GM12801 (cell line): ENCODE data around the gene MLIP.

Source experiments
- TF ChIP-seq, protein P1 (sequence below): IDR thresholded peaks from one replicate; pipeline ENCODE4 v1.5.1; 2011; ENCODE audit warnings: control low read depth; ENCODE audit not compliant: insufficient read length; ENCODE audit errors: extremely low read depth

Gene MLIP

DNA sequence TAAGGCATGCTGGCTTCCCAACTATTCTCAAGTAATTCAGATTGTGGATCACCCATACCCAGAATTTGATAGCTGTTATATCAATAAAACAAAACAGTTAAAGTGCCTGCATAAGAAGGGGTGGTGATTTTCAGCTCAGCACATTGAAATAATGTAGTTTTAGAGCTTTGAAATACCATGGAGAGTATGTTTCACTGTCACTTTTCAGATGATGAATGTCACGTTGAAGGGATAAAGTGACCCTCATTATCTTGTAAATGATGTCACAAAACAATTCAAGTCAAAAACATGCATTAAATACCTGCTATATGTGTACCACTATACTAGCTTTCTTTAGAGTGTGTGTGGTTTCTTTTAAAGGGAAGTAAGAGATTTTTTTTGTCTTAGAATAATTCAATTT is 27.6 kb downstream of the MLIP start:
- TF ChIP-seq, protein P1, sequence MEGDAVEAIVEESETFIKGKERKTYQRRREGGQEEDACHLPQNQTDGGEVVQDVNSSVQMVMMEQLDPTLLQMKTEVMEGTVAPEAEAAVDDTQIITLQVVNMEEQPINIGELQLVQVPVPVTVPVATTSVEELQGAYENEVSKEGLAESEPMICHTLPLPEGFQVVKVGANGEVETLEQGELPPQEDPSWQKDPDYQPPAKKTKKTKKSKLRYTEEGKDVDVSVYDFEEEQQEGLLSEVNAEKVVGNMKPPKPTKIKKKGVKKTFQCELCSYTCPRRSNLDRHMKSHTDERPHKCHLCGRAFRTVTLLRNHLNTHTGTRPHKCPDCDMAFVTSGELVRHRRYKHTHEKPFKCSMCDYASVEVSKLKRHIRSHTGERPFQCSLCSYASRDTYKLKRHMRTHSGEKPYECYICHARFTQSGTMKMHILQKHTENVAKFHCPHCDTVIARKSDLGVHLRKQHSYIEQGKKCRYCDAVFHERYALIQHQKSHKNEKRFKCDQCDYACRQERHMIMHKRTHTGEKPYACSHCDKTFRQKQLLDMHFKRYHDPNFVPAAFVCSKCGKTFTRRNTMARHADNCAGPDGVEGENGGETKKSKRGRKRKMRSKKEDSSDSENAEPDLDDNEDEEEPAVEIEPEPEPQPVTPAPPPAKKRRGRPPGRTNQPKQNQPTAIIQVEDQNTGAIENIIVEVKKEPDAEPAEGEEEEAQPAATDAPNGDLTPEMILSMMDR = no peak

DNA sequence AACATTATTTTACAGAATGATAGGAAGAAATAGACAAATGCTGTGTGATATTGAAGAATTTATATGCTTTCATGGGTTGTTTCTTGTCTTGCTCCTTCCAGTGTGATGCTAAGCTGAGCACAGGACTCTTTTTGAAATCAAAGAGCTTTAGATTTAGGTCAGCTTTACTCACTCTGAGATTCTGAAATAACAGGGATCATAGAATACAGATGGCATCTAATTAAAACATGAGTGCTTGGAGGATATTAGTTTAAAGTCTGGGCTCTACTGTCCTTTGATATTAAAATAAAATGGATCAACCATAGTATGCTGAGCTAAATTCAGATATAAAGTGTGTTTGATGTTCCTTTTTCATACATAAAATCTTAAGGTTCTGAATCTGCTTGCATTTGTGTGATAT is 29.6 kb downstream of the MLIP start:
- TF ChIP-seq, protein P1 = no peak

DNA sequence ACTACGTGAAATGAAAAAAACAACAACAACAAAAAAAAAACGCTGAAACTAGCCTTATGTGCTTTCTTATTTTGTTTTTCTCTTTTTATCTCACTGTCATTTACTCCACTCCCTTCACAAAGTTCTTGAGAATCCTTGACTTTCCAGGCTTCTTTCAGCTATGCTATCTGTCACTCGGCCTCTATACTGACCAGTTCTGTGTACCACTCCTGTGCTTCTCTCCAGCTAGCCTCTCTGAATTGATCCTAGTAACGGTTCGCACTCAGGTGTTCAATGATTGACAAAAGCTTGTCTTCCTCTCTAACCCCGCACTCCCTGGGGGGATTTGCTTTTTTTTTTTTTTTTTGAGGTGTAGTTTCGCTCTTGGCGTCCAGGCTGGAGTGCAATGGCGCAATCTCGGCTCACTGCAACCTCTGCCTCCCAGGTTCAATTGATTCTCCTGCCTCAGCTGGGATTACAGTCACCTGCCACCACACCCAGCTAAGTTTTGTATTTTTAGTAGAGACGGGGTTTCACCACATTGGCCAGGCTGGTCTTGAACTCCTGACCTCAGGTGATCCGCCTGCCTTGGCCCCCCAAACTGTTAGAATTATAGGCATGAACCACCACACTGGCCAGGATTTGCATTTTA is 31.8 kb downstream of the MLIP start:
- TF ChIP-seq, protein P1 = no peak

DNA sequence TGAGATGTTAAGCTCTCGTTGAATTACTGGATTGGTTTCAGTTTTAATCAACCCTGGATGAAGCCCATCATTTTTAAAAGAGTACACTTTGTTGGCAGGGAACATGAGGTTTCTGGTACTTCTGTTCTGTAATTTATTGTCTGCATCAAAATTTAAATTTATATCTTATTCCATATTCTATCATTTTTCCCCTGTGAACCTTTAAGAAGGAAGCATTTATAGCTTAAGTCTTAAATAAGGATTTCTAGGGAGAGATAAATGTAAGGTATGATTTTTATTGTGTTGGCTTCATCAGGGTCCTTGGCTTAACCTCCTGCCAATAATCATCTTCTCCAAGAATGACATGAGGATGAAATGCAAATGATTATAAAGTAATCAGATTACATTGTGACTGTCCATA is 40.6 kb downstream of the MLIP start:
- TF ChIP-seq, protein P1 = no peak

DNA sequence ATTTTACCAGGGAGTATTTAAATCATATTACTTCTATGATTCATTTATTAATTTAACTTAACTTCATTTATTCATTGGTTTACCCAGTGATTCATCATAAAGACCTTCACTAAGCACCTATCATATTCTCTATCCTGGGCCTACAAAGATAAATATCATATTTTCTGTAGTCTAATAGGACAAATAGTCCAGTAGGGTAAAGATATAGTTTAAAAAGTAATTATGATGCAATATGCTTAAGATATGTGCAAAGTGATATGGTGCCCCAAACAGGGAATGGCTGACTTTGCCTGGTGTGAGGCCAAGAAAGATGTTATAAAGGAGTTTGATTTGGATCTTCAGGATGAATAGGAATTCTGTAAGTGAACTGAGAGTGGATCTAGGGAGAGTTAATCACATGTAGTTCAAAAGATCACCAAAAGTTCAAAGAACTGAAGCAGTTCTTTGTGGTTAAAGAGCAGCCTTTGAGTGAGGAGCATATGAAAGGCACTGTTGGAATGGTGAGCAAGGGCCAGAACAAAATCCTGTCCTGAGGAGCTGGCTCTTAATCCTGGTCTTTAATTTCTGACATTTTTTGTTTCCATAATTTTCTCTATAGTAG is 45.5 kb downstream of the MLIP start:
- TF ChIP-seq, protein P1 = no peak

DNA sequence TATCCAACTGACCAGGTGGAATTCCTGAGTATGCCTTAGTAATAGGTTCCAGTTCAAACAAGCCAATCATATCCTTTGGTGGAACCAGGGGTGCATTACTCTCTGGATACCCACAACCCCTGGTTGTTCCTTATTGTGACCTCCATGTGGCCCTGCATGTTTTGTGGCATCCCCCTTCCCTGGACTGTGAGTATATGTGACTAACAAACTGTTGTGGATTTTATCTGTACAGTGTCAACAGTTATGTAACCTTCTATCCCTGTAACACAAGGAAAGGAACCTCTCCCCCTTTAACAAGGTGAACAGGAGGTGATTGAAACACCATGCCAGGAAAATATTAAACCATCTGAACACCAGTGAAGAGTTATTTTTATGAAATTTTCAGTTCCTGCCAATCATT is 46.2 kb downstream of the MLIP start:
- TF ChIP-seq, protein P1 = no peak

DNA sequence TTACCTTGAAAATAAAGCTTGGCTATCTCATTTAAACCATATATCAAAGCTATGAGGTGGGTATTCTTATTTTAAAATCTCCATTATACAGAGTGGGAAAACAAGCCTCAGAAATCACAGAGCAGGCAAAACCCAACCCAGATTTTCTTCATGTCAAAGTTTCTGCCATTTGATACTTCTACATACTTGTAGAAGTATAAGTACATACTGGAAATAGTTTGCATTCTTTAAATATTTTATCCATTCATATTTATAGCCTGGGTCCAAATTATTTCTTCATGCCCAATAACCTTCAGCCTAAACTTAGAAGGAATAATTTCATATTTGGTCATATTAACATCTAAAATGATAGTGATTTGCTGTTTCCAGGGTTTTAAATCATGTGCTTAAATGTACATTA is 61.8 kb downstream of the MLIP start:
- TF ChIP-seq, protein P1 = no peak
